ENCODE data around the gene DTX4.
A peak's percentile ranks its signal among the peaks of the same experiment; 100 is the strongest.

The DTX4 gene

DNA sequence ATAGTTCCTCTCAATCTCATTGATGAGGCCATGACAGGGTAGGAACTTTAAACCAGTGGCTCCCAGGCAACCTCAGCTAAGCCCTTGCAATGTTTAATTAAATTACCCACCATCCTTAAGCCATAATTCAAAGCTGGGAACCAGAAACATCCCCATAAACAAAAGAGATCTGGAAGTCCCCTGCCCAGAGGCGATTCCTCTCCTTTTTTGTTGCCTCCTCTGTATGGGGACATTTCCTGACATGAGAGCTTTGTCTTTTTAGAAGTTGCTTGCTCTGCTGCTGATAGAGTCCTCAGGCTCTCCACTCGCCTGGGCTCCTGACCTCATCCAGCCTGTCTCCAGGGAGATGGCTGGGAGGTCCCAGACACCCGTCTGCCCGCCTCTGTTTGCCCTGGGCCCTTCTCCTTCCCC, 3.2 kb downstream of the DTX4 start:
- Mint-ChIP-seq H3K4me3 (peak overlapping the region; percentile 93 to 98 (median 96)), H3K9me3 (no peaks in the 10 kb centered on the region)

DNA sequence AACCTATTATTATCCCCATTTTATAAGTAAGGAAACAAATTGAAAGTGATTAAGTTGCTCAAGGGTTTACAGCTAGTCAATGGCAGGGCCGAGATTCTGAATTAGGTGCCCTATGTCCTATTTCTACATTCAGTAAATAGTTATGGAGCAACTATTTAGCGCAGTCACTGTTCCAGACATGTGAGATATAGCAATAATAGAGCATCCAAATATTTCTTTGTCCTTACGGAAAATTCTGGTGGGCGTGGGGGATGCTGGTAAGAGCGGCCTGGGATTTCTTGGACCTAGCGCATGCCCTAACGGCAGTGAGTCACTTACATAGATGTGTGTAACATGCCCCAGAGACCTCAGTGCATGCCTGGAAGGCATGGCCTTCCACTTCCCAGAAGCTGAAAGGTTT, 4.4 kb downstream of the DTX4 start:
- Mint-ChIP-seq H3K9me3 (no peaks in the 10 kb centered on the region), H3K27ac (peak overlapping the region in 1 of 3 experiments; percentile 96), H3K36me3 (ENCODE audit: low read depth) (peaks cover 35% of the 10 kb centered on the region), H3K4me3 (no peak overlapping the region), H3K27me3 (ENCODE audit: low read depth) (no peaks in the 10 kb centered on the region), H3K4me1 (peaks cover 49% of the 10 kb centered on the region)
- TF ChIP-seq, protein P1, sequence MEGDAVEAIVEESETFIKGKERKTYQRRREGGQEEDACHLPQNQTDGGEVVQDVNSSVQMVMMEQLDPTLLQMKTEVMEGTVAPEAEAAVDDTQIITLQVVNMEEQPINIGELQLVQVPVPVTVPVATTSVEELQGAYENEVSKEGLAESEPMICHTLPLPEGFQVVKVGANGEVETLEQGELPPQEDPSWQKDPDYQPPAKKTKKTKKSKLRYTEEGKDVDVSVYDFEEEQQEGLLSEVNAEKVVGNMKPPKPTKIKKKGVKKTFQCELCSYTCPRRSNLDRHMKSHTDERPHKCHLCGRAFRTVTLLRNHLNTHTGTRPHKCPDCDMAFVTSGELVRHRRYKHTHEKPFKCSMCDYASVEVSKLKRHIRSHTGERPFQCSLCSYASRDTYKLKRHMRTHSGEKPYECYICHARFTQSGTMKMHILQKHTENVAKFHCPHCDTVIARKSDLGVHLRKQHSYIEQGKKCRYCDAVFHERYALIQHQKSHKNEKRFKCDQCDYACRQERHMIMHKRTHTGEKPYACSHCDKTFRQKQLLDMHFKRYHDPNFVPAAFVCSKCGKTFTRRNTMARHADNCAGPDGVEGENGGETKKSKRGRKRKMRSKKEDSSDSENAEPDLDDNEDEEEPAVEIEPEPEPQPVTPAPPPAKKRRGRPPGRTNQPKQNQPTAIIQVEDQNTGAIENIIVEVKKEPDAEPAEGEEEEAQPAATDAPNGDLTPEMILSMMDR (IDR thresholded peaks at IDR 0.05; ENCODE audit: unreplicated experiment in 3 of 3) = no peak

More for the DNA sequence above, 3.2 kb downstream of the DTX4 start:
- TF ChIP-seq, protein P1 (IDR thresholded peaks at IDR 0.05; ENCODE audit: unreplicated experiment in 3 of 3) = no peak
- peaks cover 41% of the 10 kb centered on the region for H3K4me1 Mint-ChIP-seq
- peaks cover 27% of the 10 kb centered on the region for H3K36me3 Mint-ChIP-seq (ENCODE audit: low read depth)
- no peaks in the 10 kb centered on the region for H3K27me3 Mint-ChIP-seq (ENCODE audit: low read depth)
- H3K27ac Mint-ChIP-seq = peak overlapping the region; percentile 71 to 96 (median 83)

DNA sequence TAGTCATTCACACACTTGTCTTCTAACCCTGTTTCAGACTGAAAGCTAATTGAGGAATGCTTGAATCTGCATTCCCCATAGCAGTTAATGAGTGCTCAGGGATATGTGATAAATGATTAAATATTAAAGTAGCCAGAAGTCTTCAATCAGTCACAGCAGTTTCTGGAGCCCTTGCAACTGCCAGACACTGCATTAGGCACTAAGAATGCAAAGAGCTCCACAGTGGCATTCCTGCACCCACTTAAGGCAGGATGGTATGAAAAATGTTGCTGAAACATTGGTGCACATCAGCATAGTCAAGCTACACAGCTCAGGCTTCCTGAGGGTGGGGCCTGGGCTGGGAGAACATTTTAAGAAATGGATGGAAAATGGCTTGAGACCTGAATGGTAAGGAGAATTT, 6.5 kb downstream of the DTX4 start:
- Mint-ChIP-seq H3K27me3 (ENCODE audit: low read depth) (no peaks in the 10 kb centered on the region), H3K36me3 (ENCODE audit: low read depth) (peaks cover 54% of the 10 kb centered on the region), H3K4me1 (peaks cover 51% of the 10 kb centered on the region), H3K27ac (peak overlapping the region; percentile 66 to 81 (median 74)), H3K9me3 (no peaks in the 10 kb centered on the region), H3K4me3 (no peak overlapping the region)
- TF ChIP-seq, protein P1 (IDR thresholded peaks at IDR 0.05; ENCODE audit: unreplicated experiment in 3 of 3) = no peak

- peaks cover 59% of the 10 kb centered on the region for H3K36me3 Mint-ChIP-seq (ENCODE audit: low read depth)
- peaks cover 51% of the 10 kb centered on the region for H3K4me1 Mint-ChIP-seq
- H3K27ac Mint-ChIP-seq = no peak overlapping the region
Measured at GRCh38 chr11:59179121-59179520, 7.2 kb downstream of the DTX4 start.

DNA sequence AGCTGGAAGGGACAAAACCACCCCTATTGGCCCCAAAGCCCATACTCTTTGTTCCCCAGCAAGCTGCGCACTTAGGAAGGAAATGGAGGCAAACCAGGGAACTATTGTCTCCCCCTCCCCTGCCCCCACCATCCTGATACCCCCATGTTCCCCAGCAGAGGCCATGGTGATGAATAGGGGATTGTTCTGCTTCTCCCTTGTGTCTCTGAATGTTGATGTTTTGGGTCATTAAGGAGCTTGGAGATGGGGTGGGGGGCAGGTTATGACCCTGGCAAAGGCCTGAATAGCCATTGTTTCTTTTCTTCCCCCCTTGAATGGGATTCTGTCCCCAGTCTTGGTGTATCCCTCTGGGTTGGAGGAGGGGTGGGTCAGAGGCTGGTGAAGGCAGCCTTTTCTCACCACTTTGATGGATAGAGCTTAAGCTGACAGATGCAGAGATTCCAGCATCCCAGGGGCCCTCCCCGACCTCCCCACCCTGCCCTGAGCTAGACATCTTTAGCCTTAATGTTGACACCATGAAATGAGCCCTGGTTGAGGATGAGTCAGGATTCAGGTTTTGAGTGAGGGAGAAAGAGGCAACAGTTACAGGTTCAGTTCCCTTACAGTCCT, 8.3 kb downstream of the DTX4 start:
- Mint-ChIP-seq H3K27ac (peak overlapping the region in 1 of 3 experiments; percentile 66), H3K27me3 (ENCODE audit: low read depth) (no peaks in the 10 kb centered on the region), H3K4me3 (no peak overlapping the region), H3K9me3 (no peaks in the 10 kb centered on the region), H3K36me3 (ENCODE audit: low read depth) (peaks cover 59% of the 10 kb centered on the region), H3K4me1 (peaks cover 53% of the 10 kb centered on the region)
- TF ChIP-seq, protein P1 (IDR thresholded peaks at IDR 0.05; ENCODE audit: unreplicated experiment in 3 of 3) = no peak

More at GRCh38 chr11:59179121-59179520, 7.2 kb downstream of the DTX4 start:
- TF ChIP-seq, protein P1 (IDR thresholded peaks at IDR 0.05; ENCODE audit: unreplicated experiment in 3 of 3) = no peak
- no peaks in the 10 kb centered on the region for H3K9me3 Mint-ChIP-seq
- no peaks in the 10 kb centered on the region for H3K27me3 Mint-ChIP-seq (ENCODE audit: low read depth)
- H3K4me3 Mint-ChIP-seq = no peak overlapping the region

DNA sequence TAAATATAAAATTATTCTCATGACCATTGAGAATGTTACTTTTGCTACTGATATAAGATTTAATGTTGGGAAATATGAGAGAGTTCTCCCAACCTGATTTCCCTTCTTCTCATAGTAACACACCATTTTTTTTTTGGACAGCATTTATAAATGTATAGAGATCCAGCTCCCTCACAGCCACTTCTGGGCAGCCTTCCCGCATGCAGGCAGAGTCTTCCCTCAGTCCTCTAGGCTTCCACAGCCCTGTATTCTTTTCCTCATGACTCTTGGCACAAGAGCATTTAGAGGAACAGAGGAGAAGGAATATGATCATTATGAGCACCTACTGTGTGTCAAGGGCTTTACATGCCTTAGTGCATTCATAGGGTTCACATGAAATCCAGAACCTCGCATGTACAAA, 9.0 kb downstream of the DTX4 start:
- H3K9me3 Mint-ChIP-seq = no peaks in the 10 kb centered on the region
- H3K4me1 Mint-ChIP-seq = peaks cover 58% of the 10 kb centered on the region

More for the DNA sequence above, 9.0 kb downstream of the DTX4 start:
- no peak overlapping the region for H3K4me3 Mint-ChIP-seq
- H3K36me3 Mint-ChIP-seq (ENCODE audit: low read depth) = peaks cover 59% of the 10 kb centered on the region
- TF ChIP-seq, protein P1 (IDR thresholded peaks at IDR 0.05; ENCODE audit: unreplicated experiment in 3 of 3) = no peak
- peak overlapping the region in 2 of 3 experiments; percentile 32 to 66 for H3K27ac Mint-ChIP-seq
- H3K27me3 Mint-ChIP-seq (ENCODE audit: low read depth) = no peaks in the 10 kb centered on the region
